ENCODE data around the gene VAV1.
"Not testable (repeated sequence)": the region's sequence is repeated elsewhere in the genome, so short reads cannot be mapped to it uniquely, and the experiment has no call there.

Gene VAV1

DNA sequence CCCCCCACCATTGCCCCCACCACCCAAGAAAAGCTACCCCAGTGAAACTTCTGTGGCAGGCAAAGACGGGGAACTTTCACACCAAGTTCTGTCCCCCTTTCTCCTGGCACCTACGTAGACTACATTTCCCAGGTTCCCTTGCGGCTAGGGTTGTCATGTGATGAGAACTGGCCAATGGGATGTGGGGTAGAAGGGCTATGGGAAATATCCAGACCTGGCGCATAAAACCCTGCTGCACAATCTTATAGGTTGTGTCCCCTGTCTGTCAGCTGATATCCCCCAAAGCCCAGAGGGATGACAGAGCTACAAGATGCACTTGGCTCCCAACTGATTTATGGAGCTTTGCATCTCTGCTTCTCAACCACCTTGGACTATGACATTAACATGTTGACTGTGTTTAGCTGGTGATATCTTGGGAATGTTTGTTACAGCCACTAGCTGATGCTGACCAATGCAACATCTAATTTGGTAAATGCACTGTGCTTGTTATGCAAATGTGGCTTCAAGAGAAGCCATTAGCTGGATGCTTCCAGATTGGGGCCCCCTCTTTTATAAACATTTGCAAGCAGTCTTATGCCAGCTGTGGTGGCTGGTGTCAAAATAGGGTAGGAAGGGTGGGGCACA is 11.3 kb upstream of the VAV1 start:
- DNase-seq: no peak

DNA sequence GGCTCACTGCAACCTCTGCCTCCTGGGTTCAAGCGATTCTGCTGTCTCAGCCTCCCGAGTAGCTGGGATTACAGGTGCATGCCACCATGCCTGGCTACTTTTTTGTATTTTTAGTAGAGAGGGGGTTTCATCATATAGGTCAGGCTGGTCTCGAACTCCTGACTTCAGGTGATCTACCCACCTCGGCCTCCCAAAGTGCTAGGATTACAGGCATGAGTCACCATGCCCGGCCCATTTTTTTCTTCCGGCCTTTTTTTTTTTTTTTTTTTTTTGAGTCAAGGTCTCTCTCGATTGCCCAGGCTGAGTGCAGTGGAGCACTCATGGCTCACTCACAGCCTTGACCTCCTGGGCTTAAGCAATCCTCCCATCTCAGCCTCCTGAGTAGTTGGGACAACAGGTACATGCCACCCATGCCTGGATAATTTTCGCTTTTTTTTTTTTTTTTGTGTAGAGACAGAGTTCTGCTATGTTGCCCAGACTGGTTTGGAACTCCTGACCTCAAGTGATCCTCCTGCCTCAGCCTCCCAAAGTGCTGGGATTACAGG is 10.2 kb upstream of the VAV1 start:
- DNase-seq: not testable (repeated sequence)

DNA sequence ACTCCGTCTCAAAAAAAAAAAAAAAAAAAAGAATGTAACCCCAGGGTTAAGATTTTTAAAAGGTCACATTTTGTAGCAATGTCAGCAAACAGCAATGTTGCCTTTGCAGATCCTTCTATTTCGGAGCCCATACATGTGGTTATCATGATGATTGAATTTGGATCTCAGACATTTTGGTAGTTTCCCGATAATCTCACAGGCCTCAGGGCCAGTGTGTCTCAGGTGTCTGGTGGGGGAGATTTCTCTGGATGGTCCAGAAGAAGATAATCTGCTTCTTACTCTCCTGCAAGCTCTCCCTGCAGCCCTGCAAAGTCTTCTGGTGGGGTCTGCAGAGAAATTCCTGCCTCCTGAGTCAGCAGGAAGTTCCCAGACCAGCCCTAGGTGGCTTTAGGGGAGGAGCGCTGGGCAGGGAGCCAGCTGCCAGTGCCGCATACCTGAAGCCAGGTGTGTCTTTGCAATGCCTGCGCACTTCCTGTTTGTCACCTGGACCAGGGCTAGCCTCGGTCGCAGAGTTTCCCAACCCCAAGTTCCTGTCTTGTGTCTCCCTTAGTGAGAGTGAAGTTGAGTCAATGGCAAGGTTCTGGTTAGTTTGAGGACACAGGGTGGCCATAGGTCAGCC is 6.7 kb upstream of the VAV1 start:
- no peak for DNase-seq

DNA sequence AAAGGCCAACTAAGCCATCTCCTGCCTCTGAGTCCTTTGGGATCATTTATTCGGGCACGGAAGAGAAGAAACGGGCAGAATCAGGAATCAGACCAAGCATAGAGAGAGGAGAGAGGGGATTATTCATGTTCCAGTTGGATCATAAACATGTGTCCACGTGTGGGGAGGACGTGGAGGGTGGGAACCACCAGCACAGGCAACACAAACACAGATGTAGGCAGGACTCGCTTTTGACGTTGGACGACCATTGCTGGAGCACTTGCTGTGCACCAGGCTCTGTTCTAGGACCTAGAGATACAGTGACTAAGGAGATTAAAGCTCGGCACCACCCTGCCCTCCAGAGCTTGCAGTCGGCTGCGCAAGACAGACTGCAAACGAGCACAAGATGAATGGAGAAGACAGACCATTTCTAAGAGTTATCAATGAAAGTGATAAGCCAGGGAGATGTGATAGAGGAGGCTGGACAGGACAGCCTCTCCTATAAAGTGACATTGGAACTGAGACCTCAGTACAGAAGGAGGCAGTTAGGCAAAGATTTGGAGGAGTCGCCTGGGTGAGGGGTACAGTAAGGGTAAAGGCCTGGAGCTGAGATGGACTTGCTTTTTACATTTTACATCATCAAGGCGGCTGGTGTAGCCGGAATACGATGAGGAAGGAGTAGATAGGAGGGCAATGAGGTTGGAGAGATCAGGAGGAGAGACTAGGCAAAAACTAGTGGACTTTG is 6.0 kb upstream of the VAV1 start:
- DNase-seq: no peak

DNA sequence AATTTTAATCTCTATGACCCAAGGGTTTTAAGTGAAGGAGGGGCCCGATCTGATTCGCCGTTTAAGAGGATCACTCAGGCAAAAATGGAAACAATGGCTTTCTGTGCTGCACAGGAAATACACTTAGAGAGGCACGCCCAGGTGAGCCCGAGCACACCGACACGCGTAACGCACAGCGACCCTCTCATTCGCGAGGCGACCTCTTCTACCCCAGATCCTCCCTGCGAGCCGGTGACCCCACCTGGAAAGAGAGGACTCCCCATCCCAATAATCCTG is 5.5 kb upstream of the VAV1 start:
- peak; percentile 54 for DNase-seq

DNA sequence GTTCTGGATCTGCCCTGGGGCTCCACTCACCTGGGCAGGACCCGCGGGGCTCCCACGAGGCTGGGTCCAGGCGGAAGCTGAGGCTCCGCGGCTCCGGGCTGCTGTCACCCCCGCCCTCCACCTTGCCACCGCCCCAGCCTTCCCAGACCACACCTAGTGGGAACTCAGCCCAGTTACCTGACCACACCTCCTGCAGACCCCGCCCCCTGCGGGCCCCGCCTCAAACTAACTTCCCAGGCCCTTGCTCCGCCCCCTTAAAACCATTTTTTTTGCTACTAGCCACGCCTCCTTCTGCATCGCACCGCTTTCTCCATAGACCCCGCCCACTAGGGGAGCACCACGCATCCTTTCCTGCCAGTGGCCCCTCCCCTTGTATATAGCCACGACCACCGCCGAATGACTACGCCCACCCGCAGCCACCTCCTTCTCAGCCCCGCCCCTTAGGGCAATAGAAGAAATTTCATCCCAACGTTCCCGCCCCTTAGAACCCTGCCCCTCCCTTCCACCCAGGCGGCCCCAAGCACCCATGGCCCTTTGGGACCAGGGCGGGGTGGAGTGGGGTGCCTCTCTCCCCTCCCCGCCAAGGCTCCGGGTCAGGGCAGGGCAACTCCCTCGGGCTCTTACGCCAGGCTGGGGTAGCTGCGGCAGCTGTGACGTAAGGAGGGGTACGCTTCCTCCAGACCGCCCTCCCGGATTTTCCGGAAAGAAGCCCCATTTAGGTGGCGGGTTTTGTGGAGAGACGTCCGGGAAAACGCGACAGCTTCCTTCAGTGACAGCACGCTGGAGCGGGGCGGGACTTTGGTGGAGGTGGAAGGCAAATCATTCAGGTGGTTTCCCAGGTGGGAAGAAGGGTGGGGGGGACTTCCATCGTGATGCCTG is 4.9 kb upstream of the VAV1 start, which contains the start of gene SH2D3A:
Gene SH2D3A (minus strand): TSS at position 79 of the 879 bp plus-strand sequence. CDS start 3,687 bp downstream, outside the sequence.
- DNase-seq: peak; percentile 90

DNA sequence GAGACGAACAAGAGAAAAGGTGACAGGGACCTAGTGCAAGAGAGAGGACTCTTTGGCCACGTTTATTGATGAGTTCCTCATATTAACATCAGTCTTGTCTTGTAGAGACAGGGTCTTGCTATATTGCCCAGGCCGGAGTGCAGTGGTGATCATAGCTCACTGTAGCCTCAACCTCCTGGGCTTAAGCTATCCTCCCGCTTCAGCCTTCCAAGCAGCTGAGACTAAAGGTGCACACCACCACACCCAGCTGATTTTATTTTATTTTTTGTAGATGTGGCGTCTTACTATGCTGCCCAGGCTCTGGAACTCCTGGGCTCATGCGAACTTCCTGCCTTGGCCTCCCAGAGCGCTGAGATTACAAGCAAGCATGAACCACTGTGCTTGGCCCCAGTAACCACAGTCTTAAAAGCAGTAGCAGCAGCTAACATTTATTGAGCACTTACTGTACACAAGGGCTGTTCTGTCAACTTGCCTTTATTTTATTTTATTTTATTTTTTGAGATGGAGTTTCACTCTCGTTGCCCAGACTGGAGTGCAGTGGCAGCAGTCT is 4.2 kb upstream of the VAV1 start:
- DNase-seq: no peak

DNA sequence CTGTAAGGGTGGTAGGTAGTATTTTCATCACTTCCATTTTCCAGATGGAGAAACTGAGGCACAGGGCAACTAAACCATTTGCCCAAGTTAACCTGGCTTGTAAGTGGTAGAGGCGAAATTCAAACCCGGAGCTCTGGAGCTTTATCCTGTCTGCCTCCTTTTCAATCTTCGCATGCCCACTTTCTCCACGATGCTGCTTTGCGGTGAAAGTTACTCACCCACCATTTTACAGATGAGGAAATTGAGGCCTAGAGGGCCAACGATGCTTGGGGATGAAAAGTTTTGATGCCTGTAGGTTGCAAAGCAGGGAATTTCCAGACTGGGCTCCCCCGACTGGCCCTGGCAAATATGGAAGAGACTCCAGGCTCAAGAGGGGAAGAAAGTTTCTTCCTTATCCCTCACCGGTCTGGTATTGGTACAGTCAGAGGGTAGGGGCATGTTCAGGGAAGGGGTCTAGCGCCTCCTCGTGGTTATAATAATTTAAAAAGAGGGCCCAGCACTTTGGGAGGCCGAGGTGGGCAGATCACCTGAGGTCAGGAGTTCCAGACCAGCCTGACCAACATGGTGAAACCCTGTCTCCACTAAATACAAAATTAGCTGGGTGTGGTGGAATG is 3.4 kb upstream of the VAV1 start:
- no peak for DNase-seq

DNA sequence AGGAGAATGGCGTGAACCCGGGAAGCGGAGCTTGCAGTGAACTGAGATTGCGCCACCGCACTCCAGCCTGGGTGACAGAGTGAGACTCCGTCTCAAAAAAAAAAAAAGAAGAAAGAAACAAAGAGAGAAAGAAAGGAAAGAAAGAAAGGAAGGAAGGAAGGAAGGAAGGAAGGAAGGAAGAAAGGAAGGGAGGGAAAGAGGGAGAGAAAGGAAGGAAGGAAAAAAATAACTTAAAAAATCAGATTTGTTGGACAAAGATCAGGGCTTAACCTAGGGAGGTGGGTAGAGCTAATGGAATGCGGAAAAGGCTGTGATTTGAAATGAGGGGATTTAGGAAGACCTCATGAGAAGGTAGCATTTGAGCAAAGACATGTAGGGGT is 870 bp upstream of the VAV1 start:
- not testable (repeated sequence) for DNase-seq

DNA sequence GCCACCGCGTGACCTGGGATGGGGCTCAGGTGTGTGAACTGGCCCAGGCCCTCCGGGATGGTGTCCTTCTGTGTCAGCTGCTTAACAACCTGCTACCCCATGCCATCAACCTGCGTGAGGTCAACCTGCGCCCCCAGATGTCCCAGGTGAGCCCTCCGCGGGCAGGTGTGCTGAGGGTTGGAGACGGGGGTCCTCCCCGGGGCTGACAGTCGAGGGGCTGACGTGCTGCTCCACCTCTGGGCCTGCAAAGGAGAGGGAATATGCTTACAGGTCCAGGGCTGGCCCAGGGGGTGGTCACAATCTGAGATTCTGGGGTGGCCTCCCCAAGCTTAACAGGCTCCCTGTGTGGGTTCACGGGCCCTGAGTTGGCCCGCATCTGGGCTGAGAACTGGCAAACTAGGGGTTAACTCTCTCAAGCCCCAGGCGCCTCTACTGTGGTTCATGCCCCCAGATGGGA is 386 bp downstream of the VAV1 start:
- no peak for DNase-seq

DNA sequence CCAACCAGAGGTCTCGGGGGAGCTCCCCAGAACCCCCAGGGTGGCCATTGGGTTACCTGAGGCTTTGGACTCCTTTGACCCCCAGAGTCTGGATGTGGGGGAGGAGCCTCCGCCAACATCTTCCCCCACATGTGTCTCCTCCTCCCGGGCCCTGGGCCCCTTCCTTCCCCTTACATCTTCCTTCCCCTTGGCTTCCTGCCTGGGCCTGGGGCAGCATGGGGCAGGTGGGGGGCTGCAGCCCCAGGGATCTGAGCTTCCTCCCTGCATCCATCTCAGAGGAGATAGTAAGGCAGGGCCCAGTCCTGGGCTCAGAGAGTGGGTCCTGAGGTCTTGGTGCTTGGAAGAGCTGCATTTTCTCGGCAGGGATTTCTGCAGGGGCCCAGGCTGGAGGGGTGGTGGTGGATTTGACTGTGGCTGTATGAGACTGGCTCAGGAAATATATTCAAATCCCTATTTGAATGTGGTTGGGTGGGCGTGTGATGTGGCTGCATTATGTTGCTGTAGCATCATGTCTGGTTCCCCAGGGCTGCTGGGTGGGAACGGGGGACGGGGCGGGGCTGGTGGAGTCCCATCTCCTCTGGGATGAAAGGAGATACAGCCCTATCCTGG is 919 bp downstream of the VAV1 start:
- DNase-seq: peak; percentile 56

DNA sequence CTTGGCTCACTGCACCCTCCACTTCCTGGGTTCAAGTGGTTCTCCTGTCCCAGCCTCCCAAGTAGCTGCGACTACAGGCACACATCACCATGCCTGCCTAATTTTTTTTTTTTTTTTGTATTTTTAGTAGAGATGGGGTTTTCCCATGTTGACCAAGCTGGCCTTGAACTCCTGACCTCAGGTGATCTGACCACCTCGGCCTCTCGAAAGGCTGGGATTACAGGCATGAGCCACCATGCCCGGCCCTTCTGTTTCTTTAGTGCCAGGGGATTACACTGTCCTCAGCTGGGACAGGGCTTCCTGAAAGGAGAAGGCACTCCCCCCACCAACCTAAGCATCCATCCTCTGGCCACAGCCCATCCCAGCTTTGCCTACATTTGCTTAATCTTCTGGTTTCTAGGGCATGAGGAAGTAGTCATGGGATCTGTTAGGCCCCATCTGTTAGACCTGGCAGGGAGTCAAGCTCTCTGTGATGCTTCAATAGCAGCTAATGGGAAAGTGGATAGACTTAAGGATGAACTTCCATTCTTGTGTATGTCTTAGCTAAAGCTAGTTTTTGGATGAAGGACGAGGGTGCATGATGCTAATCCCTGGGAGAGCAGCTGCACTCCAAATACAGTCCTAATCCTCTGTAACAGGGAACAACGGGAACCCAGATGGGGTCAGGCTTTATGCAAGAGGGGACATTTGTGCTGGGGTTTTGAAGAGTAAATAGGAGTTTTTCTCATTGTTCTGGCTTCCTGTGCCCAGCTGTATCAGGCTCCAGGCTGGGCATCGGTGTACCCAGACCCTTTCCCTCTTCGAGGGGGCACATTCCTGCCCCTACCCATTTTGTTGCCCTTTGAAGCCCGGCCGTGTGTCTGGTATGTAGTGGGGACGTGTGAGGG is 2.6 kb downstream of the VAV1 start:
- no peak for DNase-seq

DNA sequence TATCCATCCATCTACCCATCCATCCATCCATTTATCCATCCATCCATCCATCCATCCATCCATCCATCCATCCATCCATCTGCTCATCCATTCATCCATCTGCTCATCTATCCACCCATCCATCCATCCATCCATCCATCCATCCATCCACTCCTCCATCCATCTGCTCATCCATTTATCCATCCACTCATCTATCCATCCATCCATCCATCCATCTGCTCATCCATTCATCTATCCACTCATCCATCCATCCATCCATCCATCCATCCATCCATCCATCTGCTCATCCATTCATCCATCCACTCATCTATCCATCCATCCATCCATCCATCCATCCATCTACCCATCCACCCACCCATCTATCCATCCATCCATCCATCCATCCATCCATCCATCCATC is 3.5 kb downstream of the VAV1 start:
- DNase-seq: not testable (repeated sequence)

DNA sequence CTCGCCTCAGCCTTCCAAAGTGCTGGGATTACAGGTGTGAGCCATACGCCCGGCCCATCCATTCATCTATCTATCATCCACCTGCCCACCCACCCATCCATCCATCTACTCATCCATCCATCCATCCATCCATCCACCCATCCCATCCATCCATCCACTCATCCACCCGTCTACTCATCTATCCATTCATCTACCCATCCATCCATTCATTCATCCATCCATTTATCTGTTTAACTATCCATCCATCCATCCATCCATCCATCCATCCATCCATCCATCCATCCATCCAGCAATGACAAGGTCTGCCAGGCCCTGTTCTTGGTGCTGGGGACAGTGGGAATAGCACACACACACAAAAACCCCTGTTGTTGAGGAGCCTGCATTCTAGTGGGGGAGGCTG is 4.5 kb downstream of the VAV1 start:
- no peak for DNase-seq

DNA sequence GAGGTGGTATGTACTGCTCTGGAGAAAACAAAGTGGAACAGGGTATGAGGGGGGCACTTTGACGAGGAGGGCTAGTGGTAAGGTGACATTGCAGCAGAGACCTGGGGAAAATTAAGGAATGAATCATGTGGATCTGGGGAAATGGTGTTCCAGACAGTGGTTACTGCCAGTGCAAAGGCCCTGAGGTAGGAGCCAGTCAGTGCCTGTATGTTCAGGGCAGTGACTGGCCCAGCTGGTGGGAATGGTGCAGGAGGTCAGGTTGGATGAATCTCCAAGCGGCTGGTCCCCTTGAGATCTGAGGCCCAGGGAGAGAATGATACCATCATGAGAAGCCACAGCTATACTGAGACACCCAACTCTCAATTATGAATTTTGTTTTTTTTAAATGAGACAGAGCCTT is 4.9 kb downstream of the VAV1 start:
- DNase-seq: no peak

DNA sequence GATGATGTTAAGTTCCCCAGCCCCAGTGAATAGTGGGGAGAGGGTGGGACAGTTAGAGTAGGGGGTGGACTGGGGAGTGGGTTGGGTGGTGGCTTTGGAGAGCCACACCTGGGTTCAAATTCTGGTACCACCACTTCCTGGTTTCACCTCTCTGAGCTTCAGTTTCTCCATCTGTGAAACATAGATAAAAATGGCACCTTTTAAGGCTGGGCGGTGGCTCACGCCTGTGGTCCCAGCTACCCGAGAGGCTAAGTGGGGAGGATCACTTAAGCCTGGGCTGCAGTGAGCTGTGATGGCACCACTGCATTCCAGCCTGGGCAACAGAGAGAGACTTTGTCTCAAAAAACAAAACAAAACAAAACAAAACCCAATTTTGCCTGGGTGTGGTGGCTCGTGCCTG is 5.9 kb downstream of the VAV1 start:
- no peak for DNase-seq

DNA sequence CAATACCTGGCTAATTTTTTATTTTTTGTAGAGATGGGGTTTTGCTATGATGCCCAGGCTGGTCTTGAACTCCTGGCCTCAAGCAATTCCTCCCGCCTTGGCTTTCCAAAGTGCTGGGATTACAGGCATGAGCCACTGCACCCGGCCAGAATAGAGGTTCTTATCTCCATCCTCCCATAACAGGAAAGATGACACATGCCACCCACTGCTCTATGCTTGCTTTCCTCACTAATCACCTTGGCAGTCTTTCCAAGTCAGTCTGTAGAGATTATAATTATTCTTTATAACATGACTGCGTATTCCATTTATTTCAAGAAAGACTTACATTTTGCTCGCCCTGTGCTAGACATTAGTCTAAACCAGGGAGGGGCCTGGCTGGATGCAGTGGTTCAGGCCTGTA is 6.7 kb downstream of the VAV1 start:
- no peak for DNase-seq

DNA sequence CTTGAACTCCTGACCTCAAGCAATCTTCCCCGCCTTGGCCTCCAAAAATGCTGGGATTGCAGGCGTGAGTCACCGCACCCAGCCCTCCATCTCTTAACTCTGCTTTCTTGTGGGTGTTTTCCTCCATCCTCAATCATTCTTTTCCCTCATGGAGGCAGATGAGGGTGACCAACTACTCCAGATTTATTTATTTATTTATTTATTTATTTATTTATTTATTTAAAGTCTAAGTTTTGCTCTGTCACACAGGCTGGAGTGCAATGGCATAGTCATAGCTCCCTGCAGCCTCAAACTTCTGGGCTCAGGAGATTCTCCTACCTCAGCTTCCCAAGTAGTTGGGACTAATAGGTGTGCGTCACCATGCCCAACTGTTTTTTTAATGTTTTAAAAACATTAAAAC is 14.9 kb downstream of the VAV1 start:
- DNase-seq: no peak

DNA sequence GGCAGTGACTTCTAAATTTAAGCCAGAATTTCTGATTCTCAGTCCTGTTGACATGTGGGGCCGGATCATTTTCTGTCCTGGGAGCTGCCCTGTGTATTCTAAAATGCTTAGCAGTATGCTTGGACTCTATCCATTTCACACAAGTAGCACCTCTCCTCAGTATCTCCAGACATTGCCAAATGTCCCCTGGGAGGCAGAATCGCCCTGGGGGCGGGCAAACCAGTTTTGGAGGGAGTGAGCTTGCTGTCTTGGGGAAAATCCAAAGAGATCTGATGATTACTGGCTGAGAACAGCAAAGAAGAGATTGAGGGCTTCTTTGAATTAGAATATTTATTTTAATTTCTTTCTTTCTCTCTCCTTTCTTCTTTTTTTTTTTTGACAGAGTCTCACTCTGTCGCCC is 16.4 kb downstream of the VAV1 start:
- DNase-seq: no peak

DNA sequence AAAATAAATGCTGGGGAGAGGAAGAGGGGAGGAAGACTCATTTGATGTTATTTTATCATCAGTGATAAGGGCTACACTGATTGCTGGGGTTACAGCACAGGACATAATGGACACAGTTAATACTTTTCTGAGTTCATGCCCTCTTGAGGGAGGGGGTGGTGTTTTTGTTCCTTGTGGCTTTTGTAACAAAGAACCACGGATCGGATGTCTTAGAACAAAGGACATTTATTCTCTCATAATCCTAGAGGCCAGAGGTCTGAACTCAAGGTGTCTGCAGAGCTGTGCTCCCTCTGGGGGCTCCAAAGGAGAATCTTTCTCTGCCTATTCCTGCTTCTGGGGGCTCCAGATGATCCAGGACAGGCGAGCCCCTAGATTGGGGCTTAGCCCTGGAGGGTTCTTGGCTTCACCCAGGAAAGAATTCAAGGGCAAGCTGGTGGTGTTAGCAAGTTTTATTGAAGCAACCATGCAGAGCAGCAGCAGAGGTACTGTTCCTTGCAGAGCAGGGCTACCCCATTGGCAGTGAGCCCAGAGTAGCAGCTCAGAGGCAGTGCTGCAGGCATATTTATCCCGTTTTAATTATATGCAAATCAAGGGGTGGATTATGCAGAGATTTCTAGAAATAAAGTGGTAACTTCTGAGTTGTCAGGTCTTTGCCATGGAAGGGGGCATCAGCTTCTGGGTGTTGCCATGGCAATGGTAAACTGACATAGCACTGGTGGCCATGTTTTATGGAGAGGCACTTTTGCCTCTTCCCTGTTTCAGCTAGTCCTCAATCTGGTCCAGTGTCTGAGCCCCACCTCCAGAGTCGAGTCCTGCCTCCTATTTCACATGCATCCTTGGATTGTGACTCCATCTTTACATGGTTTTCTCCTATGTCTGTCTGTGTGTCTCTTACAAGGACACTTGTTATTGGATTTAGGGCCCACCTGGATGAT is 18.0 kb downstream of the VAV1 start:
- DNase-seq: no peak

Measured in stimulated activated naive CD4-positive, alpha-beta T cell treated with Interleukin-2 at 50 U/mL for 16 hours (primary cell).